ENCODE data around the gene HSPD1. TPM values are rescaled to one million over a fixed set of nuclear protein-coding genes. Genes with fewer than 3 reads are reported as not detected.
A peak's percentile ranks its signal among the peaks of the same experiment; 100 is the strongest.

HSPD1 gene
- 145 TPM for total RNA-seq
- long read RNA-seq, transcript HSPD1-202 (12 exons, 2,455 nt) = major isoform, 110 of 135 reads
- long read RNA-seq, partial matches to known transcripts = 15 of 135 reads
- long read RNA-seq, other reads (novel, unspliced or antisense) = 8 of 135 reads

- intact Hi-C loops (cut with DNase I) = loop anchor here (1.0 to 2.0 kb wide), 2 partner anchors 15 to 47 kb away; partner anchors contain the start of gene COQ10B
- DNase-seq (ENCODE audit: missing footprints) = peak; percentile 98
- ATAC-seq = peak; percentile 98
These were observed at the start of gene HSPD1, which contains the start of gene HSPE1 for GRCh38 chr2:197499594-197500502. HSPD1 (minus strand) TSS chr2:197499840; CDS start chr2:197498848, 992 bp downstream. HSPE1 (plus strand) TSS chr2:197500379; CDS start chr2:197500437, 58 bp downstream.

GRCh38 chr2:197548582-197548981, 48.9 kb upstream of the HSPD1 start:
- ATAC-seq (no peak), DNase-seq (ENCODE audit: missing footprints) (no peak)
- intact Hi-C loops (cut with DNase I) = no loop called here

GRCh38 chr2:197547163-197547900, 47.7 kb upstream of the HSPD1 start:
- no peak for ATAC-seq
- DNase-seq (ENCODE audit: missing footprints) = no peak
- intact Hi-C loops (cut with DNase I) = no loop called here

- intact Hi-C loops (cut with DNase I) = no loop called here
- ATAC-seq = no peak
- DNase-seq (ENCODE audit: missing footprints) = no peak
These were observed 43.6 kb upstream of the HSPD1 start for GRCh38 chr2:197543206-197543605.

- DNase-seq (ENCODE audit: missing footprints) (no peak), ATAC-seq (no peak)
- intact Hi-C loops (cut with DNase I) = no loop called here
These were observed 40.1 kb upstream of the HSPD1 start for GRCh38 chr2:197539734-197540133.

GRCh38 chr2:197538412-197538811, 38.8 kb upstream of the HSPD1 start:
- ATAC-seq (no peak), DNase-seq (ENCODE audit: missing footprints) (no peak)
- intact Hi-C loops (cut with DNase I) = no loop called here

- intact Hi-C loops (cut with DNase I) = loop anchor here (5.0 to 10.0 kb wide), 3 partner anchors 85 to 258 kb away; partner anchors contain the start of gene MARS2
- DNase-seq (ENCODE audit: missing footprints) (no peak), ATAC-seq (no peak)
These were observed 17.5 kb upstream of the HSPD1 start for GRCh38 chr2:197517150-197517549.

GRCh38 chr2:197516393-197516761, 16.7 kb upstream of the HSPD1 start:
- intact Hi-C loops (cut with DNase I) = loop anchor here (5.0 to 10.0 kb wide), 3 partner anchors 84 to 258 kb away; partner anchors contain the start of gene MARS2
- ATAC-seq (no peak), DNase-seq (ENCODE audit: missing footprints) (no peak)

- DNase-seq (ENCODE audit: missing footprints) = peak; percentile 97
- peak; percentile 99 for ATAC-seq
- intact Hi-C loops (cut with DNase I) = loop anchor here (1.0 to 10.0 kb wide), 4 partner anchors 16 to 259 kb away; partner anchors contain the start of genes HSPE1 and MARS2
These were observed 16.2 kb upstream of the HSPD1 start, which contains the start of gene MOB4 for GRCh38 chr2:197515739-197516392. MOB4 (plus strand) TSS chr2:197516066; CDS start chr2:197516087, 21 bp downstream.

- DNase-seq (ENCODE audit: missing footprints) = peak; percentile 65
- no peak for ATAC-seq
- intact Hi-C loops (cut with DNase I) = loop anchor here (1.0 to 10.0 kb wide), 4 partner anchors 15 to 259 kb away; partner anchors contain the start of genes HSPE1 and MARS2
These were observed 15.7 kb upstream of the HSPD1 start for GRCh38 chr2:197515315-197515738.

GRCh38 chr2:197514754-197515153, 15.1 kb upstream of the HSPD1 start:
- DNase-seq (ENCODE audit: missing footprints) (no peak), ATAC-seq (no peak)
- intact Hi-C loops (cut with DNase I) = loop anchor here (1.0 to 10.0 kb wide), 4 partner anchors 14 to 260 kb away; partner anchors contain the start of genes HSPE1 and MARS2

GRCh38 chr2:197513915-197514314, 14.3 kb upstream of the HSPD1 start:
- DNase-seq (ENCODE audit: missing footprints) = no peak
- ATAC-seq = no peak
- intact Hi-C loops (cut with DNase I) = loop anchor here (10.0 kb wide), 2 partner anchors 191 to 261 kb away; partner anchors contain the start of gene MARS2

GRCh38 chr2:197506658-197507057, 7.0 kb upstream of the HSPD1 start:
- DNase-seq (ENCODE audit: missing footprints) (no peak), ATAC-seq (no peak)
- intact Hi-C loops (cut with DNase I) = no loop called here

GRCh38 chr2:197504512-197504911, 4.9 kb upstream of the HSPD1 start:
- intact Hi-C loops (cut with DNase I) = no loop called here
- no peak for DNase-seq (ENCODE audit: missing footprints)

GRCh38 chr2:197504000-197504399, 4.4 kb upstream of the HSPD1 start:
- intact Hi-C loops (cut with DNase I) = no loop called here
- no peak for ATAC-seq

More at GRCh38 chr2:197504512-197504911, 4.9 kb upstream of the HSPD1 start:
- no peak for ATAC-seq

GRCh38 chr2:197502685-197503084, 3.0 kb upstream of the HSPD1 start:
- DNase-seq (ENCODE audit: missing footprints) (no peak), ATAC-seq (no peak)
- intact Hi-C loops (cut with DNase I) = no loop called here

More at GRCh38 chr2:197504000-197504399, 4.4 kb upstream of the HSPD1 start:
- no peak for DNase-seq (ENCODE audit: missing footprints)

- DNase-seq (ENCODE audit: missing footprints) (no peak), ATAC-seq (no peak)
- intact Hi-C loops (cut with DNase I) = no loop called here
These were observed 2.6 kb upstream of the HSPD1 start for GRCh38 chr2:197502201-197502600.

- DNase-seq (ENCODE audit: missing footprints) (no peak), ATAC-seq (no peak)
- intact Hi-C loops (cut with DNase I) = loop anchor here (1.0 kb wide), 1 partner anchor 15 kb away; no protein-coding TSS in a partner anchor
These were observed 977 bp upstream of the HSPD1 start for GRCh38 chr2:197500503-197501131.

All from Right ventricle myocardium inferior (tissue), 1 donor.